HepG2 (cell line): ENCODE measurements around the gene RRBP1. TPM values are rescaled to one million over a fixed set of nuclear protein-coding genes. Genes with fewer than 3 reads are reported as not detected.

Experiments used
- ARID2 ChIP-seq: sonication (generic); formaldehyde crosslinking; IDR thresholded peaks from 2 replicates; pipeline ENCODE4 v1.8.1; 2022; ENCODE audit warnings: mild to moderate bottlenecking, missing genetic modification reagents, borderline replicate concordance
- CCDC6 ChIP-seq: sonication (generic); formaldehyde crosslinking; IDR thresholded peaks from 2 replicates; pipeline ENCODE4 v1.8.1; 2022; ENCODE audit warnings: mild to moderate bottlenecking, missing genetic modification reagents, moderate library complexity
- CENPX ChIP-seq: sonication (generic); formaldehyde crosslinking; IDR thresholded peaks from 2 replicates; pipeline ENCODE4 v1.9.0; 2021; ENCODE audit warnings: mild to moderate bottlenecking, missing genetic modification reagents, moderate library complexity
- DMAP1 ChIP-seq: IDR thresholded peaks from 2 replicates; pipeline ENCODE4 v1.6.1; 2016
- KAT8 ChIP-seq: IDR thresholded peaks from 2 replicates; pipeline ENCODE4 v1.6.1; 2016; ENCODE audit warnings: missing genetic modification reagents, missing compliant biosample characterization
- KLF11 ChIP-seq: IDR thresholded peaks from 2 replicates; pipeline ENCODE4 v1.6.1; 2016; ENCODE audit warnings: missing compliant biosample characterization
- KMT2B ChIP-seq: IDR thresholded peaks from 2 replicates; pipeline ENCODE4 v1.6.1; 2016; ENCODE audit warnings: missing genetic modification reagents, missing compliant biosample characterization
- PAWR ChIP-seq: sonication (generic); formaldehyde crosslinking; IDR thresholded peaks from 2 replicates; pipeline ENCODE4 v1.4.0; 2020; ENCODE audit warnings: missing genetic modification reagents, mild to moderate bottlenecking, borderline replicate concordance
- PAX8 ChIP-seq: sonication (generic); formaldehyde crosslinking; IDR thresholded peaks from 2 replicates; pipeline ENCODE4 v1.8.0; 2022; ENCODE audit warnings: mild to moderate bottlenecking, missing genetic modification reagents, borderline replicate concordance
- RXRB ChIP-seq: IDR thresholded peaks from 2 replicates; pipeline ENCODE4 v1.6.1; 2016; ENCODE audit warnings: borderline replicate concordance, missing genetic modification reagents, missing compliant biosample characterization
- SATB2 ChIP-seq: sonication (generic); formaldehyde crosslinking; IDR thresholded peaks from 2 replicates; pipeline ENCODE4 v1.5.0; 2020; ENCODE audit warnings: missing genetic modification reagents
- SP5 ChIP-seq: IDR thresholded peaks from 2 replicates; pipeline ENCODE4 v1.6.1; 2016; ENCODE audit warnings: low read depth, borderline replicate concordance
- SSRP1 ChIP-seq: IDR thresholded peaks from 2 replicates; pipeline ENCODE4 v1.6.1; 2016; ENCODE audit warnings: control low read depth
- ZNF224 ChIP-seq: sonication (generic); formaldehyde crosslinking; IDR thresholded peaks from 2 replicates; pipeline ENCODE4 v1.5.0; 2020; ENCODE audit warnings: mild to moderate bottlenecking, missing genetic modification reagents
- ZNF234 ChIP-seq: sonication (generic); formaldehyde crosslinking; conservative IDR thresholded peaks from 2 replicates; pipeline ENCODE4 v1.5.1; 2020; ENCODE audit warnings: mild to moderate bottlenecking, missing genetic modification reagents
- ZNF329 ChIP-seq: sonication (generic); formaldehyde crosslinking; IDR thresholded peaks from 2 replicates; pipeline ENCODE4 v1.9.0; 2021; ENCODE audit warnings: low read depth, mild to moderate bottlenecking, missing genetic modification reagents
- ZNF430 ChIP-seq: sonication (generic); formaldehyde crosslinking; IDR thresholded peaks from 2 replicates; pipeline ENCODE4 v1.9.0; 2021; ENCODE audit warnings: mild to moderate bottlenecking, missing genetic modification reagents
- ZNF468 ChIP-seq: sonication (generic); formaldehyde crosslinking; IDR thresholded peaks from 2 replicates; pipeline ENCODE4 v1.8.0; 2022; ENCODE audit warnings: mild to moderate bottlenecking, moderate library complexity, missing genetic modification reagents
- ZNF782 ChIP-seq: sonication (generic); formaldehyde crosslinking; IDR thresholded peaks from 2 replicates; pipeline ENCODE4 v1.4.0; 2020; ENCODE audit warnings: missing genetic modification reagents, mild to moderate bottlenecking, borderline replicate concordance
- ZSCAN20 ChIP-seq: sonication (generic); formaldehyde crosslinking; IDR thresholded peaks from 2 replicates; pipeline ENCODE4 v1.4.0; 2020; ENCODE audit warnings: missing genetic modification reagents, mild to moderate bottlenecking, borderline replicate concordance
- polyA plus RNA-seq, 8 experiments: library from polyadenylated mRNA; depleted of rRNA in 3 of 8; stranded (reverse) in 7 of 8; unstranded in 1 of 8; fragments of >200 nt; fragmentation: Illumina TruSeq in 4 of 8; extraction: Trizol in 4 of 8; gene quantifications; 2 replicates each; pipeline versions ENCODE4 v1.2.1 to v1.2.3, GENCODE V29; 2011 to 2016; ENCODE audit warnings: low read depth in 4 of 8, missing spikeins in 1 of 8, mixed read lengths in 1 of 8; ENCODE audit not compliant: insufficient read depth in 1 of 8
- total RNA-seq, 5 experiments: library from RNA; depleted of rRNA; stranded (reverse); fragments of >200 nt; fragmentation: Illumina TruSeq; extraction: Trizol; gene quantifications; 2 replicates each; pipeline ENCODE4 v1.2.3, GENCODE V29; 2016; ENCODE audit warnings: low read depth in 1 of 5
- TF ChIP-seq, protein P1 (sequence below): sonication (generic); formaldehyde crosslinking; IDR thresholded peaks from 2 replicates; pipeline ENCODE4 v1.4.0; 2020; ENCODE audit warnings: missing genetic modification reagents
- TF ChIP-seq, protein P2 (sequence below): sonication (generic); formaldehyde crosslinking; IDR thresholded peaks from 2 replicates; pipeline ENCODE4 v1.4.0; 2020; ENCODE audit warnings: missing genetic modification reagents
- TF ChIP-seq, protein P3 (sequence below): sonication (generic); formaldehyde crosslinking; conservative IDR thresholded peaks from 2 replicates; pipeline ENCODE4 v1.4.0; 2020; ENCODE audit warnings: missing genetic modification reagents
- TF ChIP-seq, protein P4 (sequence below): sonication (generic); formaldehyde crosslinking; IDR thresholded peaks from 2 replicates; pipeline ENCODE4 v1.9.0; 2021; ENCODE audit warnings: missing genetic modification reagents, borderline replicate concordance

The RRBP1 gene
- total and polyA plus RNA-seq, 2 of the 13 experiments (the other 11 are each of a cell fraction or from before 2014, with no cell fraction given): 150 to 222 TPM

DNA sequence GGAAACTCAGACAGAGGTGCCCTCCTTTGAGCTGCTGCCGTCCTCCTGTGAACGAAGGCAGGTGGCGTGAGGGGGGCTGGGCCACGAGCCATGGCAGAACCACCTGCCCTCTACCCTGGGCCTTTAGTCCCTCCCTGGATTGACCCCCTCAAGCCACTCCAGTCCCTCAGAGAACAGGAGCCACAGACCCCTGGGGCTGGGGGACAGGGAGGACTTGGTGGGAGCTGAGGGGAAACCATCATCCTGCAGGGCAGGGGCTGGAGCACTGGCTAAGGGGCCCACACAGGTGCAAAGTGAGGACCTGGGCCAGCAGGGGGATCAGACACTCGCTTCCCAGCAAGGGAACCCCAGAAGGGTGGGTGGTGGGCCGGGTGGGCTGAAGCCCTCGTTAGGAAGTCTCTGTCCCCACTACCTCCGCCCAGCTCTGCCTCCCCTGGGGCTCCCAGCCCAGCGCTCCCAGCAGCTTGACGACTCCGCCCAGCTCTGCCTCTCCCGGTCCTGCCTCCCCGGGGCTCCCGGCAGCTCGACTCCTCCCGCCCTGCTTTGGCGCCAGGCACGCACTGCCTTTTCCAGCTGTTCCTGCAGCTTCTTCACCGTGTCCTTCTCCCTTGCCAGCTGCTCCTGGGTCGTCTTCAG, 67.7 kb downstream of the RRBP1 start (continued):
- TF ChIP-seq ZNF224 (CRISPR knock-in tag) (no peak), ZNF329 (no peak), CCDC6 (no peak), ZSCAN20 (CRISPR knock-in tag) (no peak), ZNF468 (no peak), ARID2 (CRISPR knock-in tag) (no peak), KAT8 (CRISPR knock-in tag) (no peak), SP5 (CRISPR knock-in tag) (no peak), RXRB (CRISPR knock-in tag) (no peak), ZNF430 (no peak), PAX8 (CRISPR knock-in tag) (no peak), SATB2 (no peak), KMT2B (CRISPR knock-in tag) (no peak), ZNF234 (CRISPR knock-in tag) (no peak), ZNF782 (CRISPR knock-in tag) (no peak), PAWR (CRISPR knock-in tag) (no peak), SSRP1 (no peak), KLF11 (no peak), DMAP1 (no peak), CENPX (CRISPR knock-in tag) (no peak)
- TF ChIP-seq, protein P1, sequence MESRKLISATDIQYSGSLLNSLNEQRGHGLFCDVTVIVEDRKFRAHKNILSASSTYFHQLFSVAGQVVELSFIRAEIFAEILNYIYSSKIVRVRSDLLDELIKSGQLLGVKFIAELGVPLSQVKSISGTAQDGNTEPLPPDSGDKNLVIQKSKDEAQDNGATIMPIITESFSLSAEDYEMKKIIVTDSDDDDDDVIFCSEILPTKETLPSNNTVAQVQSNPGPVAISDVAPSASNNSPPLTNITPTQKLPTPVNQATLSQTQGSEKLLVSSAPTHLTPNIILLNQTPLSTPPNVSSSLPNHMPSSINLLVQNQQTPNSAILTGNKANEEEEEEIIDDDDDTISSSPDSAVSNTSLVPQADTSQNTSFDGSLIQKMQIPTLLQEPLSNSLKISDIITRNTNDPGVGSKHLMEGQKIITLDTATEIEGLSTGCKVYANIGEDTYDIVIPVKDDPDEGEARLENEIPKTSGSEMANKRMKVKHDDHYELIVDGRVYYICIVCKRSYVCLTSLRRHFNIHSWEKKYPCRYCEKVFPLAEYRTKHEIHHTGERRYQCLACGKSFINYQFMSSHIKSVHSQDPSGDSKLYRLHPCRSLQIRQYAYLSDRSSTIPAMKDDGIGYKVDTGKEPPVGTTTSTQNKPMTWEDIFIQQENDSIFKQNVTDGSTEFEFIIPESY (CRISPR knock-in tag): peak; percentile 93
- TF ChIP-seq, protein P2, sequence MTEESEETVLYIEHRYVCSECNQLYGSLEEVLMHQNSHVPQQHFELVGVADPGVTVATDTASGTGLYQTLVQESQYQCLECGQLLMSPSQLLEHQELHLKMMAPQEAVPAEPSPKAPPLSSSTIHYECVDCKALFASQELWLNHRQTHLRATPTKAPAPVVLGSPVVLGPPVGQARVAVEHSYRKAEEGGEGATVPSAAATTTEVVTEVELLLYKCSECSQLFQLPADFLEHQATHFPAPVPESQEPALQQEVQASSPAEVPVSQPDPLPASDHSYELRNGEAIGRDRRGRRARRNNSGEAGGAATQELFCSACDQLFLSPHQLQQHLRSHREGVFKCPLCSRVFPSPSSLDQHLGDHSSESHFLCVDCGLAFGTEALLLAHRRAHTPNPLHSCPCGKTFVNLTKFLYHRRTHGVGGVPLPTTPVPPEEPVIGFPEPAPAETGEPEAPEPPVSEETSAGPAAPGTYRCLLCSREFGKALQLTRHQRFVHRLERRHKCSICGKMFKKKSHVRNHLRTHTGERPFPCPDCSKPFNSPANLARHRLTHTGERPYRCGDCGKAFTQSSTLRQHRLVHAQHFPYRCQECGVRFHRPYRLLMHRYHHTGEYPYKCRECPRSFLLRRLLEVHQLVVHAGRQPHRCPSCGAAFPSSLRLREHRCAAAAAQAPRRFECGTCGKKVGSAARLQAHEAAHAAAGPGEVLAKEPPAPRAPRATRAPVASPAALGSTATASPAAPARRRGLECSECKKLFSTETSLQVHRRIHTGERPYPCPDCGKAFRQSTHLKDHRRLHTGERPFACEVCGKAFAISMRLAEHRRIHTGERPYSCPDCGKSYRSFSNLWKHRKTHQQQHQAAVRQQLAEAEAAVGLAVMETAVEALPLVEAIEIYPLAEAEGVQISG (CRISPR knock-in tag): no peak
- TF ChIP-seq, protein P3, sequence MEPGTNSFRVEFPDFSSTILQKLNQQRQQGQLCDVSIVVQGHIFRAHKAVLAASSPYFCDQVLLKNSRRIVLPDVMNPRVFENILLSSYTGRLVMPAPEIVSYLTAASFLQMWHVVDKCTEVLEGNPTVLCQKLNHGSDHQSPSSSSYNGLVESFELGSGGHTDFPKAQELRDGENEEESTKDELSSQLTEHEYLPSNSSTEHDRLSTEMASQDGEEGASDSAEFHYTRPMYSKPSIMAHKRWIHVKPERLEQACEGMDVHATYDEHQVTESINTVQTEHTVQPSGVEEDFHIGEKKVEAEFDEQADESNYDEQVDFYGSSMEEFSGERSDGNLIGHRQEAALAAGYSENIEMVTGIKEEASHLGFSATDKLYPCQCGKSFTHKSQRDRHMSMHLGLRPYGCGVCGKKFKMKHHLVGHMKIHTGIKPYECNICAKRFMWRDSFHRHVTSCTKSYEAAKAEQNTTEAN (CRISPR knock-in tag): no peak
- TF ChIP-seq, protein P4, sequence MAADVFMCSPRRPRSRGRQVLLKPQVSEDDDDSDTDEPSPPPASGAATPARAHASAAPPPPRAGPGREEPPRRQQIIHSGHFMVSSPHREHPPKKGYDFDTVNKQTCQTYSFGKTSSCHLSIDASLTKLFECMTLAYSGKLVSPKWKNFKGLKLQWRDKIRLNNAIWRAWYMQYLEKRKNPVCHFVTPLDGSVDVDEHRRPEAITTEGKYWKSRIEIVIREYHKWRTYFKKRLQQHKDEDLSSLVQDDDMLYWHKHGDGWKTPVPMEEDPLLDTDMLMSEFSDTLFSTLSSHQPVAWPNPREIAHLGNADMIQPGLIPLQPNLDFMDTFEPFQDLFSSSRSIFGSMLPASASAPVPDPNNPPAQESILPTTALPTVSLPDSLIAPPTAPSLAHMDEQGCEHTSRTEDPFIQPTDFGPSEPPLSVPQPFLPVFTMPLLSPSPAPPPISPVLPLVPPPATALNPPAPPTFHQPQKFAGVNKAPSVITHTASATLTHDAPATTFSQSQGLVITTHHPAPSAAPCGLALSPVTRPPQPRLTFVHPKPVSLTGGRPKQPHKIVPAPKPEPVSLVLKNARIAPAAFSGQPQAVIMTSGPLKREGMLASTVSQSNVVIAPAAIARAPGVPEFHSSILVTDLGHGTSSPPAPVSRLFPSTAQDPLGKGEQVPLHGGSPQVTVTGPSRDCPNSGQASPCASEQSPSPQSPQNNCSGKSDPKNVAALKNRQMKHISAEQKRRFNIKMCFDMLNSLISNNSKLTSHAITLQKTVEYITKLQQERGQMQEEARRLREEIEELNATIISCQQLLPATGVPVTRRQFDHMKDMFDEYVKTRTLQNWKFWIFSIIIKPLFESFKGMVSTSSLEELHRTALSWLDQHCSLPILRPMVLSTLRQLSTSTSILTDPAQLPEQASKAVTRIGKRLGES (CRISPR knock-in tag): no peak
